HG02759 (cell line): ENCODE measurements around the gene MAGEA12.
"Not testable (repeated sequence)": the region's sequence is repeated elsewhere in the genome, so short reads cannot be mapped to it uniquely, and the experiment has no call there.

ENCODE experiments used
- ATAC-seq: cut with Tn5 transposase; IDR thresholded peaks from one replicate; pipeline ENCODE4 v1.9.1; 2021; ENCODE audit warnings: mild to moderate bottlenecking, moderate library complexity; ENCODE audit not compliant: unreplicated experiment

MAGEA12 gene

GRCh38 chrX:152733261-152733975 lies at the start of gene MAGEA12, which contains the start of gene CSAG1:
TSS of gene MAGEA12 (plus strand) at chrX:152733757. CDS start at chrX:152736162, 2,405 bp downstream.
TSS of gene CSAG1 (minus strand) at chrX:152733721. CDS start at chrX:152732460, 1,261 bp downstream.
- ATAC-seq = no peak

- not testable (repeated sequence) for ATAC-seq
Measured at GRCh38 chrX:152697952-152698931, 35.3 kb upstream of the MAGEA12 start, which contains the start of gene MAGEA3. TSS of gene MAGEA3 (plus strand) at chrX:152698794. CDS start at chrX:152700833, 2,039 bp downstream.

- not testable (repeated sequence) for ATAC-seq
Measured at GRCh38 chrX:152700390-152700789, 33.2 kb upstream of the MAGEA12 start.

- ATAC-seq = not testable (repeated sequence)
Measured at GRCh38 chrX:152706500-152706899, 27.1 kb upstream of the MAGEA12 start.

GRCh38 chrX:152709173-152709572 lies 24.4 kb upstream of the MAGEA12 start, which contains the start of gene CSAG2:
TSS of gene CSAG2 (minus strand) at chrX:152709273. CDS start at chrX:152709112, 161 bp downstream.
- ATAC-seq = not testable (repeated sequence)

GRCh38 chrX:152713195-152713594 lies 20.4 kb upstream of the MAGEA12 start:
- ATAC-seq = not testable (repeated sequence)

- not testable (repeated sequence) for ATAC-seq
Measured at GRCh38 chrX:152713815-152714787, 19.5 kb upstream of the MAGEA12 start, which contains the start of gene MAGEA2B. TSS of gene MAGEA2B (plus strand) at chrX:152714628. CDS start at chrX:152717107, 2,479 bp downstream.

GRCh38 chrX:152725409-152725808 lies 8.1 kb upstream of the MAGEA12 start:
- no peak for ATAC-seq

GRCh38 chrX:152734143-152734858 lies 744 bp downstream of the MAGEA12 start:
- not testable (repeated sequence) for ATAC-seq

GRCh38 chrX:152735101-152735500 lies 1.5 kb downstream of the MAGEA12 start:
- no peak for ATAC-seq

GRCh38 chrX:152735860-152736511 lies 2.4 kb downstream of the MAGEA12 start:
- ATAC-seq = no peak

- not testable (repeated sequence) for ATAC-seq
Measured at GRCh38 chrX:152736528-152736927, 3.0 kb downstream of the MAGEA12 start.

- no peak for ATAC-seq
Measured at GRCh38 chrX:152738560-152738959, 5.0 kb downstream of the MAGEA12 start.

GRCh38 chrX:152753686-152754650 lies 20.4 kb downstream of the MAGEA12 start, which contains the start of gene MAGEA2:
TSS of gene MAGEA2 (minus strand) at chrX:152753842. CDS start at chrX:152751363, 2,479 bp downstream.
- not testable (repeated sequence) for ATAC-seq

- ATAC-seq = not testable (repeated sequence)
Measured at GRCh38 chrX:152754871-152755270, 21.3 kb downstream of the MAGEA12 start.

GRCh38 chrX:152758918-152759317 lies 25.4 kb downstream of the MAGEA12 start, which contains the start of gene CSAG3:
TSS of gene CSAG3 (plus strand) at chrX:152759218.
- ATAC-seq = not testable (repeated sequence)

- not testable (repeated sequence) for ATAC-seq
Measured at GRCh38 chrX:152759544-152759943, 26.0 kb downstream of the MAGEA12 start.
